Neuronal stem cell (in vitro differentiated cells): ENCODE measurements around the gene GAS6.

ENCODE experiments used
- DNase-seq: peaks from one replicate; pipeline ENCODE4 v3.0.0-alpha.2; 2013; ENCODE audit warnings: low spot score
- H2AFZ ChIP-seq: one replicate; pipeline ENCODE4 v1.6.1; 2013; ENCODE audit warnings: mild to moderate bottlenecking, low read length, inconsistent platforms
- H2AK5ac ChIP-seq: 2 replicates; pipeline ENCODE4 v1.6.1; 2013; ENCODE audit warnings: low read depth, mild to moderate bottlenecking, inconsistent platforms, low read length, moderate library complexity, mixed read lengths
- H2BK120ac ChIP-seq: 2 replicates; pipeline ENCODE4 v1.6.1; 2013; ENCODE audit warnings: low read depth, mild to moderate bottlenecking, inconsistent platforms, low read length, moderate library complexity, mixed read lengths
- H2BK12ac ChIP-seq: one replicate; pipeline ENCODE4 v1.6.1; 2013; ENCODE audit warnings: low read length, inconsistent platforms
- H2BK15ac ChIP-seq: 2 replicates; pipeline ENCODE4 v1.6.1; 2013; ENCODE audit warnings: mild to moderate bottlenecking, low read length, inconsistent platforms, mixed read lengths
- H2BK5ac ChIP-seq: one replicate; pipeline ENCODE4 v1.6.1; 2013; ENCODE audit warnings: inconsistent platforms, mild to moderate bottlenecking, low read length, moderate library complexity
- H3K14ac ChIP-seq: one replicate; pipeline ENCODE4 v1.6.1; 2013; ENCODE audit warnings: low read length, inconsistent platforms
- H3K18ac ChIP-seq: 2 replicates; pipeline ENCODE4 v1.6.1; 2013; ENCODE audit warnings: low read length, inconsistent platforms
- H3K23ac ChIP-seq: 2 replicates; pipeline ENCODE4 v1.6.1; 2013; ENCODE audit warnings: low read depth, mild to moderate bottlenecking, mixed read lengths, low read length, inconsistent platforms; ENCODE audit not compliant: poor library complexity
- H3K27ac ChIP-seq: replicated peaks from 3 replicates; pipeline ENCODE4 v1.5.1; 2013; ENCODE audit warnings: low read length, inconsistent platforms
- H3K27me3 ChIP-seq, 3 experiments: 2 replicates each; pipeline ENCODE4 v1.6.1; 2013; ENCODE audit warnings: low read length in 3 of 3, mild to moderate bottlenecking in 2 of 3, inconsistent platforms in 1 of 3, low read depth in 1 of 3, mixed read lengths in 1 of 3, moderate library complexity in 1 of 3; ENCODE audit not compliant: control insufficient read depth in 3 of 3, insufficient read depth in 3 of 3
- H3K36me3 ChIP-seq, 2 donors: replicated peaks in 1 of 2; 2 replicates each; pipeline ENCODE4 v1.6.1; 2013; ENCODE audit warnings: low read length in 2 of 2; ENCODE audit not compliant: control insufficient read depth in 2 of 2, insufficient read depth in 2 of 2
- H3K4ac ChIP-seq: 2 replicates; pipeline ENCODE4 v1.6.1; 2013; ENCODE audit warnings: inconsistent platforms, mild to moderate bottlenecking, low read length, moderate library complexity
- H3K4me1 ChIP-seq, 2 donors: 1 replicate in 1 of 2; 2 replicates in 1 of 2; pipeline ENCODE4 v1.6.1; 2013; ENCODE audit warnings: low read length in 2 of 2, low read depth in 1 of 2; ENCODE audit not compliant: control insufficient read depth in 2 of 2, insufficient read depth in 1 of 2
- H3K4me2 ChIP-seq: one replicate; pipeline ENCODE4 v1.6.1; 2013; ENCODE audit warnings: mild to moderate bottlenecking, low read length, inconsistent platforms; ENCODE audit not compliant: insufficient read depth, poor library complexity, severe bottlenecking
- H3K4me3 ChIP-seq, 2 donors: 2 replicates each; pipeline ENCODE4 v1.5.1; 2013; ENCODE audit warnings: low read length in 2 of 2, mild to moderate bottlenecking in 2 of 2, inconsistent platforms in 1 of 2, moderate library complexity in 1 of 2
- H3K79me1 ChIP-seq: one replicate; pipeline ENCODE4 v1.6.1; 2013; ENCODE audit warnings: low read depth, mild to moderate bottlenecking, inconsistent platforms, low read length, moderate library complexity
- H3K9ac ChIP-seq: one replicate; pipeline ENCODE4 v1.6.1; 2013; ENCODE audit warnings: mild to moderate bottlenecking, low read depth, low read length, inconsistent platforms; ENCODE audit not compliant: poor library complexity
- H3K9me3 ChIP-seq, 2 donors: replicated peaks in 1 of 2; 2 replicates each; pipeline versions ENCODE3 to v1.6.1; 2013; ENCODE audit warnings: low read length in 2 of 2, mild to moderate bottlenecking in 2 of 2, inconsistent platforms in 1 of 2, low read depth in 1 of 2, mixed read lengths in 1 of 2, moderate library complexity in 1 of 2; ENCODE audit not compliant: control insufficient read depth in 2 of 2, insufficient read depth in 1 of 2
- H4K8ac ChIP-seq: one replicate; pipeline ENCODE4 v1.6.1; 2013; ENCODE audit warnings: low read depth, mild to moderate bottlenecking, inconsistent platforms, low read length, moderate library complexity
- H4K91ac ChIP-seq: one replicate; pipeline ENCODE4 v1.6.1; 2013; ENCODE audit warnings: low read length, low read depth, mild to moderate bottlenecking, inconsistent platforms; ENCODE audit not compliant: poor library complexity
- WGBS, 2 donors: extraction: QIAGEN DNeasy Blood & Tissue Kit; methylation state at CpG; one replicate each; pipeline ENCODE4 v1.1.7; 2013; ENCODE audit warnings: missing lambda C conversion rate in 2 of 2, mixed read lengths in 1 of 2; ENCODE audit not compliant: insufficient read length in 2 of 2, insufficient replicate concordance in 1 of 2; ENCODE audit errors: extremely low coverage in 2 of 2; 5-methylcytosine and 5-hydroxymethylcytosine counted together

The GAS6 gene

GRCh38 chr13:113859311-113860050 lies 4.4 kb downstream of the GAS6 start:
- peaks cover 0 to 42% (median 8%) of the 10 kb centered on the region in 3 experiments for H3K27me3 ChIP-seq
- peak overlapping the region; percentile 33 for H2BK12ac ChIP-seq
- peaks cover 0 to 4% of the 10 kb centered on the region in 2 donors for H3K36me3 ChIP-seq
- peaks cover 11% of the 10 kb centered on the region for H3K79me1 ChIP-seq
- H2BK5ac ChIP-seq: peak overlapping the region; percentile 56
- H3K18ac ChIP-seq: peak overlapping the region; percentile 87
- peak overlapping the region; percentile 61 for H2AK5ac ChIP-seq
- no peak for DNase-seq
- H4K91ac ChIP-seq: no peak overlapping the region
- H2BK120ac ChIP-seq: peak overlapping the region; percentile 42
- peak overlapping the region in 1 of 2 donors; percentile 31 for H3K4me3 ChIP-seq
- peak overlapping the region; percentile 76 for H3K27ac ChIP-seq
- peak overlapping the region; percentile 65 for H3K14ac ChIP-seq
- no peak overlapping the region for H3K23ac ChIP-seq
- no peaks in the 10 kb centered on the region for H3K9me3 ChIP-seq
- H3K4me2 ChIP-seq: no peak overlapping the region
- H3K9ac ChIP-seq: no peak overlapping the region
- H2AFZ ChIP-seq: no peak overlapping the region
- H3K4ac ChIP-seq: peak overlapping the region; percentile 57
- WGBS, 2 donors: no CpG with 5 or more reads among the region's 4 CpGs
- peak overlapping the region; percentile 71 for H2BK15ac ChIP-seq
- H4K8ac ChIP-seq: peak overlapping the region; percentile 75
- H3K4me1 ChIP-seq: peaks cover 18 to 52% of the 10 kb centered on the region in 2 donors

GRCh38 chr13:113857531-113858195 lies 6.2 kb downstream of the GAS6 start:
- Histone ChIP-seq H3K27me3 (peaks cover 0 to 32% (median 0%) of the 10 kb centered on the region in 3 experiments), H2AK5ac (peak overlapping the region; percentile 16), H3K79me1 (peaks cover 11% of the 10 kb centered on the region), H2BK12ac (no peak overlapping the region), H3K4ac (no peak overlapping the region), H3K27ac (peak overlapping the region; percentile 77), H3K18ac (peak overlapping the region; percentile 73), H2BK120ac (no peak overlapping the region), H3K9me3 (no peaks in the 10 kb centered on the region), H3K4me3 (no peak overlapping the region), H3K23ac (no peak overlapping the region), H4K8ac (no peak overlapping the region), H3K14ac (peak overlapping the region; percentile 10), H2BK15ac (no peak overlapping the region), H2AFZ (no peak overlapping the region), H3K4me1 (peaks cover 27 to 59% of the 10 kb centered on the region in 2 donors), H3K9ac (peak overlapping the region; percentile 50), H3K4me2 (no peak overlapping the region), H3K36me3 (peaks cover 0 to 4% of the 10 kb centered on the region in 2 donors), H4K91ac (no peak overlapping the region), H2BK5ac (peak overlapping the region; percentile 84)
- no peak for DNase-seq
- WGBS, 2 donors: no CpG with 5 or more reads among the region's 20 CpGs

GRCh38 chr13:113856716-113857065 lies 7.2 kb downstream of the GAS6 start:
- Histone ChIP-seq H4K91ac (no peak overlapping the region), H2AFZ (no peak overlapping the region), H3K27me3 (peaks cover 0 to 22% (median 0%) of the 10 kb centered on the region in 3 experiments), H3K79me1 (peaks cover 8% of the 10 kb centered on the region), H2BK15ac (no peak overlapping the region), H3K18ac (peak overlapping the region; percentile 66), H2BK5ac (no peak overlapping the region), H3K4ac (no peak overlapping the region), H2BK12ac (peak overlapping the region; percentile 51), H3K4me1 (peaks cover 27 to 58% of the 10 kb centered on the region in 2 donors), H2BK120ac (no peak overlapping the region), H3K27ac (peak overlapping the region; percentile 77), H3K4me2 (no peak overlapping the region), H3K9ac (no peak overlapping the region), H3K4me3 (no peak overlapping the region), H3K23ac (no peak overlapping the region), H3K36me3 (peaks cover 0 to 4% of the 10 kb centered on the region in 2 donors), H2AK5ac (peak overlapping the region; percentile 23), H3K9me3 (no peaks in the 10 kb centered on the region), H4K8ac (no peak overlapping the region), H3K14ac (no peak overlapping the region)
- WGBS, 2 donors: no CpG with 5 or more reads among the region's 9 CpGs
- DNase-seq: no peak
